HEK293 (cell line): Measurements from ENCODE around the gene TTC23.

Experiments
- CTCF ChIA-PET: fragments of 350-600 bp; formaldehyde crosslinking; extraction: SDS; loops from one replicate; lab custom pipeline; 2021; ENCODE audit warnings: antibody characterized with exemption; lab: Yijun Ruan, JAX
- POLR2A ChIA-PET: fragments of 300-600 bp; formaldehyde crosslinking; extraction: SDS; loops from one replicate; lab custom pipeline; 2020; ENCODE audit warnings: antibody characterized with exemption, inconsistent platforms; lab: Yijun Ruan, JAX
- H3K27ac ChIP-seq: fragments of 200-500 bp; sonication (Bioruptor generic); 2 replicates; pipeline ENCODE4 v1.5.1; 2014; ENCODE audit warnings: low read depth, low read length, control low read depth, inconsistent platforms; ENCODE audit errors: extremely low read depth
- H3K36me3 ChIP-seq, 2 experiments: fragments of 200-500 bp in 1 of 2; sonication (Bioruptor generic) in 1 of 2; 1 replicate in 1 of 2; 2 replicates in 1 of 2; pipeline ENCODE4 v1.5.1; 2014 to 2017; ENCODE audit warnings: inconsistent platforms in 2 of 2, low read length in 2 of 2; ENCODE audit not compliant: control insufficient read depth in 2 of 2, insufficient read depth in 1 of 2
- H3K4me1 ChIP-seq: fragments of 200-500 bp; sonication (Bioruptor generic); 2 replicates; pipeline ENCODE4 v1.5.1; 2014; ENCODE audit warnings: mild to moderate bottlenecking, low read length, inconsistent platforms; ENCODE audit not compliant: control insufficient read depth, insufficient read depth
- H3K4me3 ChIP-seq: 2 replicates; pipeline ENCODE4 v1.5.1; 2011; ENCODE audit warnings: low read depth, mild to moderate bottlenecking, control low read depth, low read length, moderate library complexity
- H3K9me3 ChIP-seq: fragments of 200-500 bp; sonication (Bioruptor generic); 2 replicates; pipeline ENCODE4 v1.5.1; 2014; ENCODE audit warnings: low read depth, low read length, inconsistent platforms; ENCODE audit not compliant: control insufficient read depth, insufficient read depth
- BCL11B ChIP-seq: fragments of 450-650 bp; formaldehyde crosslinking; IDR thresholded peaks from 2 replicates; pipeline ENCODE4 v1.5.1; 2016; ENCODE audit warnings: low read depth, missing biosample characterization, missing genetic modification characterization
- GLI4 ChIP-seq: fragments of 450-650 bp; formaldehyde crosslinking; IDR thresholded peaks from 2 replicates; pipeline ENCODE4 v1.5.1; 2016; ENCODE audit warnings: missing biosample characterization, missing genetic modification characterization
- GLIS2 ChIP-seq: fragments of 450-650 bp; formaldehyde crosslinking; IDR thresholded peaks from 2 replicates; pipeline ENCODE4 v1.5.1; 2016; ENCODE audit warnings: missing biosample characterization, missing genetic modification characterization
- SP3 ChIP-seq: fragments of 450-650 bp; formaldehyde crosslinking; IDR thresholded peaks from 2 replicates; pipeline ENCODE4 v1.5.1; 2016; ENCODE audit warnings: missing biosample characterization, missing genetic modification characterization
- ZBTB17 ChIP-seq: fragments of 450-650 bp; formaldehyde crosslinking; IDR thresholded peaks from 2 replicates; pipeline ENCODE4 v1.5.1; 2016; ENCODE audit warnings: missing biosample characterization, missing genetic modification characterization
- ZBTB48 ChIP-seq: fragments of 450-650 bp; formaldehyde crosslinking; IDR thresholded peaks from 2 replicates; pipeline ENCODE4 v1.5.1; 2016; ENCODE audit warnings: missing biosample characterization, missing genetic modification characterization
- ZBTB7A ChIP-seq: fragments of 450-650 bp; formaldehyde crosslinking; IDR thresholded peaks from 2 replicates; pipeline ENCODE4 v1.5.1; 2016; ENCODE audit warnings: low read depth, missing biosample characterization, missing genetic modification characterization
- ZBTB8A ChIP-seq: fragments of 450-650 bp; formaldehyde crosslinking; IDR thresholded peaks from 2 replicates; pipeline ENCODE4 v1.5.1; 2016; ENCODE audit warnings: missing biosample characterization, missing genetic modification characterization
- ZFP3 ChIP-seq: fragments of 450-650 bp; formaldehyde crosslinking; IDR thresholded peaks from 2 replicates; pipeline ENCODE4 v1.5.1; 2016; ENCODE audit warnings: low read depth, missing biosample characterization, missing genetic modification characterization
- ZNF174 ChIP-seq: fragments of 450-650 bp; formaldehyde crosslinking; IDR thresholded peaks from 2 replicates; pipeline ENCODE4 v1.5.0; 2017; ENCODE audit warnings: missing biosample characterization, mild to moderate bottlenecking, missing genetic modification characterization
- ZNF202 ChIP-seq: fragments of 450-650 bp; formaldehyde crosslinking; IDR thresholded peaks from 2 replicates; pipeline ENCODE4 v1.5.1; 2016; ENCODE audit warnings: missing biosample characterization, missing genetic modification characterization, borderline replicate concordance
- ZNF274 ChIP-seq, 2 experiments: fragments of 200-500 bp in 1 of 2; fragments of 450-650 bp in 1 of 2; sonication (Bioruptor generic) in 1 of 2; formaldehyde crosslinking in 1 of 2; IDR thresholded peaks; 2 replicates each; pipeline versions ENCODE4 v1.5.1 to v1.6.1; 2014 to 2016; ENCODE audit warnings: borderline replicate concordance in 1 of 2, inconsistent platforms in 1 of 2, low read length in 1 of 2, missing biosample characterization in 1 of 2, missing genetic modification characterization in 1 of 2
- ZNF335 ChIP-seq: fragments of 450-650 bp; formaldehyde crosslinking; conservative IDR thresholded peaks from 2 replicates; pipeline ENCODE4 v1.5.1; 2016; ENCODE audit warnings: missing biosample characterization, missing genetic modification characterization
- ZNF548 ChIP-seq: fragments of 450-650 bp; formaldehyde crosslinking; IDR thresholded peaks from 2 replicates; pipeline ENCODE4 v1.5.1; 2016; ENCODE audit warnings: missing biosample characterization, missing genetic modification characterization
- ZNF623 ChIP-seq: fragments of 450-650 bp; formaldehyde crosslinking; IDR thresholded peaks from 2 replicates; pipeline ENCODE4 v1.5.1; 2016; ENCODE audit warnings: missing biosample characterization, missing genetic modification characterization
- ZNF837 ChIP-seq: fragments of 450-650 bp; formaldehyde crosslinking; IDR thresholded peaks from 2 replicates; pipeline ENCODE4 v1.5.1; 2016; ENCODE audit warnings: missing biosample characterization, missing genetic modification characterization
- ZXDB ChIP-seq: fragments of 450-650 bp; formaldehyde crosslinking; IDR thresholded peaks from 2 replicates; pipeline ENCODE4 v1.5.1; 2016; ENCODE audit warnings: missing biosample characterization, missing genetic modification characterization
- TF ChIP-seq, protein P1 (sequence below): fragments of 450-650 bp; formaldehyde crosslinking; IDR thresholded peaks from 2 replicates; pipeline ENCODE4 v1.5.1; 2016; ENCODE audit warnings: missing biosample characterization, missing genetic modification characterization
- TF ChIP-seq, protein P2 (sequence below): fragments of 450-650 bp; formaldehyde crosslinking; IDR thresholded peaks from 2 replicates; pipeline ENCODE4 v1.5.1; 2017; ENCODE audit warnings: missing biosample characterization, missing genetic modification characterization
- TF ChIP-seq, protein P3 (sequence below): fragments of 450-650 bp; formaldehyde crosslinking; IDR thresholded peaks from 2 replicates; pipeline ENCODE4 v1.5.1; 2016; ENCODE audit warnings: missing biosample characterization, missing genetic modification characterization
- TF ChIP-seq, protein P4 (sequence below): fragments of 450-650 bp; formaldehyde crosslinking; IDR thresholded peaks from 2 replicates; pipeline ENCODE4 v1.5.1; 2017; ENCODE audit warnings: missing biosample characterization, missing genetic modification characterization
- TF ChIP-seq, protein P5 (sequence below): fragments of 450-650 bp; formaldehyde crosslinking; IDR thresholded peaks from 2 replicates; pipeline ENCODE4 v1.5.1; 2017; ENCODE audit warnings: missing biosample characterization, missing genetic modification characterization
- TF ChIP-seq, protein P6 (sequence below): fragments of 450-650 bp; formaldehyde crosslinking; IDR thresholded peaks from 2 replicates; pipeline ENCODE4 v1.5.1; 2017; ENCODE audit warnings: missing biosample characterization, missing genetic modification characterization

Gene TTC23

DNA sequence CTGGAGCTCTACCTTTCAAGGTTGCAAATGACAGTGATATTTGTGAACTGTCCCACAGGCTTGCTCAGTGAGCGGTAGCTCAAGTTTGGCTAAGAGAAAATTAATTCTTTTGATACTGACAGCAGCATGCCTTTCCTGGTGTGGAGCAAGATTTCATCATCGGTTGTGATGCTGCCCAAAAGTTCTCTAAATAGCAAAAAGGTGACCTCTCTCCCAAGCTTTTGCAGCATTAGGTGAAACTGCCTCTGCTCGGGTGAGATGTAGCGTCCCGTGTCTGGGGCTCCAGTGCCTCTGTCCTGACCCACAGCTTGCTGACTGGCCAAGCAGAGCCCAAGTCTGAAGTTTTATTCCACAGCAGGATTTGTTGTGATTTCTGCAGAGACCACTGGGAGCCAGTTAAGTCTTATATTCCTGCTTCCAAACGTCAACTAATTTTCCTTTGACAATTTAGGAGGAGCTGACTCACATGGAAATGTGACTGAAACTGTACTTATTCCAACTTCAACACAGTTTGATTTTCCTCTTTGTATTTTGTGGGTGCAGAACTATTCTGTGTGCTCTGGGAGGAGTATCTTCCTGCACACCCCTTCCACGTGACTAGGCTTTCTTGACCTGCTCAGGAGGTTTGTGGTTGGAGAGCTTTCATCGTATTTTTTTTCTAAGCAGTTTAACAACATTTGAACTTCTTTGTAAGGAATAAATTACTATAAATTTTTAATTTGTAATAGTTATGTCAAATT lies 138.6 kb downstream of the TTC23 start:
- no peaks in the 10 kb centered on the region for H3K9me3 ChIP-seq
- H3K4me3 ChIP-seq: no peak overlapping the region
- H3K4me1 ChIP-seq: no peaks in the 10 kb centered on the region; the same call in 1 of the 2 replicates
- TF ChIP-seq, protein P1, sequence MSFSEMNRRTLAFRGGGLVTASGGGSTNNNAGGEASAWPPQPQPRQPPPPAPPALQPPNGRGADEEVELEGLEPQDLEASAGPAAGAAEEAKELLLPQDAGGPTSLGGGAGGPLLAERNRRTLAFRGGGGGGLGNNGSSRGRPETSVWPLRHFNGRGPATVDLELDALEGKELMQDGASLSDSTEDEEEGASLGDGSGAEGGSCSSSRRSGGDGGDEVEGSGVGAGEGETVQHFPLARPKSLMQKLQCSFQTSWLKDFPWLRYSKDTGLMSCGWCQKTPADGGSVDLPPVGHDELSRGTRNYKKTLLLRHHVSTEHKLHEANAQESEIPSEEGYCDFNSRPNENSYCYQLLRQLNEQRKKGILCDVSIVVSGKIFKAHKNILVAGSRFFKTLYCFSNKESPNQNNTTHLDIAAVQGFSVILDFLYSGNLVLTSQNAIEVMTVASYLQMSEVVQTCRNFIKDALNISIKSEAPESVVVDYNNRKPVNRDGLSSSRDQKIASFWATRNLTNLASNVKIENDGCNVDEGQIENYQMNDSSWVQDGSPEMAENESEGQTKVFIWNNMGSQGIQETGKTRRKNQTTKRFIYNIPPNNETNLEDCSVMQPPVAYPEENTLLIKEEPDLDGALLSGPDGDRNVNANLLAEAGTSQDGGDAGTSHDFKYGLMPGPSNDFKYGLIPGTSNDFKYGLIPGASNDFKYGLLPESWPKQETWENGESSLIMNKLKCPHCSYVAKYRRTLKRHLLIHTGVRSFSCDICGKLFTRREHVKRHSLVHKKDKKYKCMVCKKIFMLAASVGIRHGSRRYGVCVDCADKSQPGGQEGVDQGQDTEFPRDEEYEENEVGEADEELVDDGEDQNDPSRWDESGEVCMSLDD: no peak
- TF ChIP-seq SP3 (tag by site-specific recombination) (no peak), ZNF274 (IDR thresholded peaks at IDR 0.05; ENCODE audit: low read length) (no peak), ZNF274 (tag by site-specific recombination; IDR thresholded peaks at IDR 0.05; ENCODE audit: borderline replicate concordance) (no peak), ZBTB7A (tag by site-specific recombination) (no peak), ZNF837 (tag by site-specific recombination) (no peak), ZBTB17 (tag by site-specific recombination) (no peak), ZFP3 (tag by site-specific recombination) (no peak), ZXDB (no peak), BCL11B (tag by site-specific recombination) (no peak)
- TF ChIP-seq, protein P2, sequence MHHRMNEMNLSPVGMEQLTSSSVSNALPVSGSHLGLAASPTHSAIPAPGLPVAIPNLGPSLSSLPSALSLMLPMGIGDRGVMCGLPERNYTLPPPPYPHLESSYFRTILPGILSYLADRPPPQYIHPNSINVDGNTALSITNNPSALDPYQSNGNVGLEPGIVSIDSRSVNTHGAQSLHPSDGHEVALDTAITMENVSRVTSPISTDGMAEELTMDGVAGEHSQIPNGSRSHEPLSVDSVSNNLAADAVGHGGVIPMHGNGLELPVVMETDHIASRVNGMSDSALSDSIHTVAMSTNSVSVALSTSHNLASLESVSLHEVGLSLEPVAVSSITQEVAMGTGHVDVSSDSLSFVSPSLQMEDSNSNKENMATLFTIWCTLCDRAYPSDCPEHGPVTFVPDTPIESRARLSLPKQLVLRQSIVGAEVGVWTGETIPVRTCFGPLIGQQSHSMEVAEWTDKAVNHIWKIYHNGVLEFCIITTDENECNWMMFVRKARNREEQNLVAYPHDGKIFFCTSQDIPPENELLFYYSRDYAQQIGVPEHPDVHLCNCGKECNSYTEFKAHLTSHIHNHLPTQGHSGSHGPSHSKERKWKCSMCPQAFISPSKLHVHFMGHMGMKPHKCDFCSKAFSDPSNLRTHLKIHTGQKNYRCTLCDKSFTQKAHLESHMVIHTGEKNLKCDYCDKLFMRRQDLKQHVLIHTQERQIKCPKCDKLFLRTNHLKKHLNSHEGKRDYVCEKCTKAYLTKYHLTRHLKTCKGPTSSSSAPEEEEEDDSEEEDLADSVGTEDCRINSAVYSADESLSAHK (tag by site-specific recombination): no peak
- H3K27ac ChIP-seq: no peak overlapping the region
- CTCF ChIA-PET: interaction anchor here (3.1 to 3.3 kb wide), 2 partner anchors 10 to 103 kb away, joined by 13 to 27 read pairs; no protein-coding TSS in a partner anchor
- H3K36me3 ChIP-seq: peaks cover 8 to 21% of the 10 kb centered on the region in 2 experiments; a peak in 2 of 3 replicates
- POLR2A ChIA-PET: no interaction called here

DNA sequence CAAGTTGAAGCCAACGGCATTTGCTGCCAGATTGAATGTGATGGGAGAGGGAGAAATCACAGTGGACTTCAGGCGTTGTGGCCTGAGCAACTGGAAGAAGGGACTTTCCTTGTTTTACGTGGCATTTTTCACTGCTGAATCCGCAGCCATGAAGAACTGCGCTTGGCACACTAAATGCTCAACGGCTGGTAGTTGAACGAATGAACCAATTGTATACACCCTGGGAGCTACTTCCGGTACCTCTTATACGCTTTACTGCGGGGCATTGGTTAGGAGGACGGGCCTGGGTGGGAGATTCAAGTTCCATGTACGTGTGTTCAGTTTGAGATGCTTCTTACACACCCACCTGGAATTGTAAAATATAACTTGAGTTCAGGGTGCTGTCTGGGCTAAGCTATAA lies 139.3 kb downstream of the TTC23 start:
- CTCF ChIA-PET: interaction anchor here (3.1 to 3.3 kb wide), 2 partner anchors 9 to 103 kb away, joined by 13 to 27 read pairs; no protein-coding TSS in a partner anchor
- no peak overlapping the region for H3K27ac ChIP-seq
- POLR2A ChIA-PET: no interaction called here
- H3K4me1 ChIP-seq: no peaks in the 10 kb centered on the region; the same call in 1 of the 2 replicates
- H3K36me3 ChIP-seq: peaks cover 4 to 19% of the 10 kb centered on the region in 2 experiments; a peak in 2 of 3 replicates
- no peaks in the 10 kb centered on the region for H3K9me3 ChIP-seq
- H3K4me3 ChIP-seq: no peak overlapping the region
- TF ChIP-seq, protein P3, sequence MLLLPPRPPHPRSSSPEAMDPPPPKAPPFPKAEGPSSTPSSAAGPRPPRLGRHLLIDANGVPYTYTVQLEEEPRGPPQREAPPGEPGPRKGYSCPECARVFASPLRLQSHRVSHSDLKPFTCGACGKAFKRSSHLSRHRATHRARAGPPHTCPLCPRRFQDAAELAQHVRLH (tag by site-specific recombination): no peak
- TF ChIP-seq ZBTB48: no peak
- TF ChIP-seq GLI4 (tag by site-specific recombination): no peak
- no peak for TF ChIP-seq GLIS2 (tag by site-specific recombination)
- no peak for TF ChIP-seq ZNF174 (tag by site-specific recombination)
- TF ChIP-seq ZBTB17 (tag by site-specific recombination): no peak
- TF ChIP-seq ZNF623 (tag by site-specific recombination): no peak
- TF ChIP-seq, protein P4, sequence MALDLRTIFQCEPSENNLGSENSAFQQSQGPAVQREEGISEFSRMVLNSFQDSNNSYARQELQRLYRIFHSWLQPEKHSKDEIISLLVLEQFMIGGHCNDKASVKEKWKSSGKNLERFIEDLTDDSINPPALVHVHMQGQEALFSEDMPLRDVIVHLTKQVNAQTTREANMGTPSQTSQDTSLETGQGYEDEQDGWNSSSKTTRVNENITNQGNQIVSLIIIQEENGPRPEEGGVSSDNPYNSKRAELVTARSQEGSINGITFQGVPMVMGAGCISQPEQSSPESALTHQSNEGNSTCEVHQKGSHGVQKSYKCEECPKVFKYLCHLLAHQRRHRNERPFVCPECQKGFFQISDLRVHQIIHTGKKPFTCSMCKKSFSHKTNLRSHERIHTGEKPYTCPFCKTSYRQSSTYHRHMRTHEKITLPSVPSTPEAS (tag by site-specific recombination): no peak
- TF ChIP-seq, protein P5, sequence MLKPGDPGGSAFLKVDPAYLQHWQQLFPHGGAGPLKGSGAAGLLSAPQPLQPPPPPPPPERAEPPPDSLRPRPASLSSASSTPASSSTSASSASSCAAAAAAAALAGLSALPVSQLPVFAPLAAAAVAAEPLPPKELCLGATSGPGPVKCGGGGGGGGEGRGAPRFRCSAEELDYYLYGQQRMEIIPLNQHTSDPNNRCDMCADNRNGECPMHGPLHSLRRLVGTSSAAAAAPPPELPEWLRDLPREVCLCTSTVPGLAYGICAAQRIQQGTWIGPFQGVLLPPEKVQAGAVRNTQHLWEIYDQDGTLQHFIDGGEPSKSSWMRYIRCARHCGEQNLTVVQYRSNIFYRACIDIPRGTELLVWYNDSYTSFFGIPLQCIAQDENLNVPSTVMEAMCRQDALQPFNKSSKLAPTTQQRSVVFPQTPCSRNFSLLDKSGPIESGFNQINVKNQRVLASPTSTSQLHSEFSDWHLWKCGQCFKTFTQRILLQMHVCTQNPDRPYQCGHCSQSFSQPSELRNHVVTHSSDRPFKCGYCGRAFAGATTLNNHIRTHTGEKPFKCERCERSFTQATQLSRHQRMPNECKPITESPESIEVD (tag by site-specific recombination): no peak
- TF ChIP-seq ZNF548 (tag by site-specific recombination): no peak
- TF ChIP-seq, protein P6, sequence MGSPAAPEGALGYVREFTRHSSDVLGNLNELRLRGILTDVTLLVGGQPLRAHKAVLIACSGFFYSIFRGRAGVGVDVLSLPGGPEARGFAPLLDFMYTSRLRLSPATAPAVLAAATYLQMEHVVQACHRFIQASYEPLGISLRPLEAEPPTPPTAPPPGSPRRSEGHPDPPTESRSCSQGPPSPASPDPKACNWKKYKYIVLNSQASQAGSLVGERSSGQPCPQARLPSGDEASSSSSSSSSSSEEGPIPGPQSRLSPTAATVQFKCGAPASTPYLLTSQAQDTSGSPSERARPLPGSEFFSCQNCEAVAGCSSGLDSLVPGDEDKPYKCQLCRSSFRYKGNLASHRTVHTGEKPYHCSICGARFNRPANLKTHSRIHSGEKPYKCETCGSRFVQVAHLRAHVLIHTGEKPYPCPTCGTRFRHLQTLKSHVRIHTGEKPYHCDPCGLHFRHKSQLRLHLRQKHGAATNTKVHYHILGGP (tag by site-specific recombination): no peak
- no peak for TF ChIP-seq ZNF335 (tag by site-specific recombination)
- TF ChIP-seq ZBTB8A (tag by site-specific recombination): no peak
- TF ChIP-seq ZNF202 (tag by site-specific recombination): no peak
